ENCODE results near the gene TGM3. TPM values are rescaled to one million over a fixed set of nuclear protein-coding genes. Genes with fewer than 3 reads are reported as not detected.

Gene TGM3
- polyA plus RNA-seq, 4 donors: 0.54 to 0.98 (median 0.88) TPM

DNA sequence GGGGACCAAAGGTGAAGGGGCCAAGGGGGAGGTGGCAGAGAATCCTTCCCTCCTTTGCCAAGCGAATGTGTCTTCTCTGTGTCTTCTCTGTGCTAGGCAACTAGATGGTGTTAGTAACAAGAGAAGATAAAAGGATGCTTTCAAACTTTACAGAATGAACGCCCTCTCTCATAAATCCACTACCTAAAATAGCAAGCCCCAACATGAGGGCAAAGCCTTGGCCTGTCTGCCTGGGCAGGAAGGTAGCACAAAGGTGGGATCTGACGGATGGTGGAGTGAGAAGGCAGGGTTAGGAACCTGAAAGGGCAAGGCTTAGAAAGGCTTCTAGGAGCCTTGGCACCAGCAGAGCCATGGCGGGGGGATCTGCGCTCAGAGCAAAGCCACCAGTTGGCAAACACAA lies 13.6 kb upstream of the TGM3 start:
- no peak for DNase-seq (ENCODE audit: low read depth in 4 of 4, low spot score in 2 of 4)

GRCh38 chr20:2283706-2284423 lies 11.9 kb upstream of the TGM3 start:
- no peak for DNase-seq (ENCODE audit: low read depth in 4 of 4, low spot score in 2 of 4)

DNA sequence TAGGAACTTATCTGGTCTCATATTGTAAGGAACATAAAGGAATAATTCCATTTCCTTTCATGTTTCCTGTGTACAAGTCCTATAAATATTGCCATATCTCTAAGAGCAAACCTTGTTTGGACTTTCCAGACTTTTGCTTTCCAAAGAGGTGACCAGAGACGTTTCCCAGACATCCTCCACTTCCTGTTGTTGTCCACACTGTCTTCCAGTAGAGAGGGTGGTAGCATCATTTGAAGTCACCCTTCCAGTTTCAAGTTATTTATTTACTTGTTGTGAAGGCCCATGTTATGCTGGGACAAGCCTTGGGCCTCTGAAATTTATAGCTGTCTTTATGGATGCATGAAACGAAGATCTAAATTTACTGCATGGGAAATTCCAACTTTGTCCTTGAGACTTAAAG lies 10.6 kb upstream of the TGM3 start:
- DNase-seq (ENCODE audit: low read depth in 4 of 4, low spot score in 2 of 4): no peak

DNA sequence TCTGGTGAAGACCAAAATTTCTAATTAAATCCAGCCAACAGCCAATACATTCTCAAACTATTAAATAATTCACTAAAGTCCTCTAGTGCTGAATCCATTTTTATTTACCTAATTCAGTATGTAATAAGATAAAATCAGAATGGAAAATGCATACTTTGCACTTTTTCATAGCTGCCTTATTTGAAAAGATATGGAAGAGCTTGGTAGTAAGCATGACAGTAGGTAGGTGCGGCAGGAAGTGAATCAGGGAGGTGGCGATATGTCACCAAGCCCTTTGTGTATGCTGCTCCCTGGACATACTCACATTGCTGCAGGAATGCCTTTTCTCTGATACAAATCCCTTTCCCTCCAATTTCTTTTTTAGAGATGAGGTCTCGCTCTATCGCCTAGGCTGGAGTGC lies 10.2 kb upstream of the TGM3 start:
- no peak for DNase-seq (ENCODE audit: low read depth in 4 of 4, low spot score in 2 of 4)

DNA sequence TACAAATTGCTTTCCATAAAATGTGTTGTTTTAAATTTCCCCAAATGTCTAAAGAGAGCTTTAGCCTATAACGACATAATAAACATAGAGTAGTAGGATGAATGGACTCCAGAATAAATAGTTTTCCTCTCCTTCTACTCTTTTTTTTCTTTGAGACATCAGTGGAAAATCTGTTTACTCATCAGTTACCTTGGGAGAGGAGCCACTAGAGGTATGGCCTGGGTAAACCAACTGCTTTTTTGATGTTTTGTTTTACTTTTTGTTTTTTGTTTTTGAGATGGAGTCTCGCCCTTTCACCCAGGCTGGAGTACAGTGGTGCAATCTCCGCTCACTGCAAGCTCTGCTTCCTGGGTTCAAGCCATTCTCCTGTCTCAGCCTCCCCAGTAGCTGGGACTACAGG lies 8.3 kb upstream of the TGM3 start:
- DNase-seq (ENCODE audit: low read depth in 4 of 4, low spot score in 2 of 4): no peak

DNA sequence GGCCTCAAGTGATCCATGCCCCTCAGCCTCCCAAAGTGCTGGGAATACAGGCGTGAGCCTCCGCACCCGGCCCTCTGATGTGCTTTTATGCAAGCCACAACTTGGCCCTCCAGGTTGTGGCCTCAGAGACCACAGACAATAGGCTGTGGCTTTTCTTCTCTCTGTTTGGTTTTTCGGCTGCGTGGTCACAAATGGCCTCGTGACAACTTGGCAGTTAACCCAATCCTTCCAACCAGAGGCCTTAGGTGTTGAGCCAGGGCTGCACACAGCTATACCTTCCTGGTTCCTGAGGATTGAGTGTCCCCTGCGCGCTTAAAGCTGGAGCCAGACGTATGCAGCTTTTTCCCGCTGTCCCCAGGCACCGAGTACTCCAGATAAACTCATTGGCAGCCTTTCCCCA lies 6.3 kb upstream of the TGM3 start:
- DNase-seq (ENCODE audit: low read depth in 4 of 4, low spot score in 2 of 4): no peak

- no peak for DNase-seq (ENCODE audit: low read depth in 4 of 4, low spot score in 2 of 4)
Measured at GRCh38 chr20:2290486-2290885, 5.3 kb upstream of the TGM3 start.

DNA sequence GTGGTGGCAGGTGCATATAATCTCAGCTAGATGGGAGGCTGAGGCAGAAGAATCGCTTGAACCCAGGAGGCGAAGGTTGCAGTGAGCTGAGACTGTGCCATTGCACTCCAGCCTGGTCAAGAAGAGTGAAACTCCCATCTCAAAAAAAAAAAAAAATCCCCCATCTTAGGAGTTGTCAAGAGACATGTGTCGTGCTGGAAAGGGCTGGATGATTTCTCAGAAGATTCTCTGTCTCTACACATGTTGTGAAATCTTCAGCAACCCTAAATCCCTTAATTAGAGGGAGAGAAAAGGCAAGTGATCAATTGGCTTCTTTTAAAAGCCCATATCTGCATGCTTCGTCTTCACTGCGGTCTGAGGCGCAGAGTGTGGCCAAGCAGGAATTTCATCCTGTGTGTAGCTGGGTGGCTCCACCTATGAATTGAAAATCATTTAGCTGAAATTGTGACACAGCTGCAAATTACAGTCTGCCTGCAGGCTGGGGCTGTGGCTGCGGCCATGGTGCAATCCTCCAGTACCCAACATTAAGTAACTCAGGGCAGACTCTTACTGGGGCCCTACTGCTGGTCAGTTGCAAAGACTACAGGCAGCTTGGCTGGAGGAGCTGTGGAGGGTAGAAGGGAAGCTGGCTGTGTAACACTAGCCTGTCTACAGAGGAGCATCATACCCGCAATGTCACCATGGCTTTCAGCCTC lies 3.2 kb upstream of the TGM3 start:
- DNase-seq (ENCODE audit: low read depth in 4 of 4, low spot score in 2 of 4): no peak

DNA sequence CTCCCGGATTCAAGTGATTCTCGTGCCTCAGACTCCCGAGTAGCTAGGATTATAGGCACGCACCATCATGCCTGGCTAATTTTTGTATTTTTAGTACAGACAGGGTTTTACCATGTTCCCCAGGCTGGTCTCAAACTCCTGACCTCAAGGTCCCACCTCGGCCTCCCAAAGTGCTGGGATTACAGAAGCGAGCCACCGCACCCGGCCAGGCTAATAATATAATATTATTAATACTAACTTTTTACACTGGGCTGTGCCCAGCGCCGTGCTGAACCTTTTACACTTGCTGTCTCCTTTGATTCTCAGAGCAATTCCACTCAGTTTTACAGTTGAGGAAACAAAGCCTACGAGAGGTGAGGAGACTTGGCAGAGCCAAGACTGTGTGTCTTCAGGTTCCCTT lies 2.3 kb upstream of the TGM3 start:
- no peak for DNase-seq (ENCODE audit: low read depth in 4 of 4, low spot score in 2 of 4)

DNA sequence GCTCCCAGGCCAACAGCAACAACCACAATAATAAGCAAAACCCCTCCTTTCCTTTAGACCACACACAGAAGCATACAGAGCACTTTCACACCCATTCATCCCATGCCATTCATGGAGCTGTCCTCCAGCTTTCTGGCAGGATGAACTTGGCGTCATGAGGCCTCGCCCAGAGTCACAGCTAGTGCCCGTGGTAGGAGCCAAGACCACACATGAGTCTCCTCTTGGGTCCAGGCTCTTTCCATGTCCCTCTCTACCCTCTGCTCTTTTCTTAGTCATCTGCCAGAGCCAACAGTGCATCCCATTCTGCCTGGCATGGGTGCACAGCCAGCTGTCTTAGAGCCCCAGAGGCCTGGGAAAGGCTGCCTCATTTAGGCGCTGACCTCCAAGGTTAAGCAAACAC lies 1.8 kb upstream of the TGM3 start:
- DNase-seq (ENCODE audit: low read depth in 4 of 4, low spot score in 2 of 4): no peak

- no peak for DNase-seq (ENCODE audit: low read depth in 4 of 4, low spot score in 2 of 4)
Measured at GRCh38 chr20:2295286-2295685, 515 bp upstream of the TGM3 start.

DNA sequence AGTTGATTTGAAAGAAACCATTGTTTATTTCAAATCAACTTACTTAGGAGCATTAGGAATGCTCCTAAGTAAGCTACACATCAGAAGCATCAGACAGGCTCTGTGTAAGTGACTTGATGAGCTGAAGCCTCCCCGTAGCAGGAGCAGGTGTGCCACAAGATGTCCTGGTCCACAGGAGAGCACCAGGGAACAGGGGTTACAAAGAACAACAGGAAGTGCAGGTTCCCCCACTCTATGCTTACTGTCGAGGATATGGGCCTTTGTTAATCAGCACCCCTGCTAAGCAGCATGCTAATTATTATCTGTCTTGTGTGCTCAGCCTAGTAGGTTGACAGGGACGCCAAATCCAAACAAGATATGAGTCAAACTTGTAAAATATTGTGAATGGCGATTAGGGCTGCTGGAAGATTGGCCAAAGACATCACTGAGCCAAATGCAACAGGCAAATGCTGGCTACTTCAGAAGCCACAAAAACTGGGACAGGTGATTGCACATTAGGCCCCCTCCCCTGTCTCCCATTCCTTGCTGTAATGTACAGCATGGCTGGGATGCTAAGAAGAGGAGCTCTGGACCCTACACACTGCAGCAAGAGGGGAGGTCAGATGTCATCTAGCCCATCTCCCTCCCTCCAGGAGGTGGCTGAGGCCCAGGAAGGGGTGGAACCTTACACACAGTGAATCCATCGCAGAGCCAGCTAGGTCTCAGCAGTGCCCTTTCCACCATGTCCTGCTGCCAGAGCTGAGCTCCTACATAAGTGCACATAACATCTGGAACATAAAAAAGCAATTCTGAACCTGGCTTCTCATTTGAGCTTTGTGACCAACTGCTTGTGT lies 939 bp downstream of the TGM3 start:
- no peak for DNase-seq (ENCODE audit: low read depth in 4 of 4, low spot score in 2 of 4)

GRCh38 chr20:2297357-2297728 lies 1.5 kb downstream of the TGM3 start:
- DNase-seq (ENCODE audit: low read depth in 4 of 4, low spot score in 2 of 4): no peak

DNA sequence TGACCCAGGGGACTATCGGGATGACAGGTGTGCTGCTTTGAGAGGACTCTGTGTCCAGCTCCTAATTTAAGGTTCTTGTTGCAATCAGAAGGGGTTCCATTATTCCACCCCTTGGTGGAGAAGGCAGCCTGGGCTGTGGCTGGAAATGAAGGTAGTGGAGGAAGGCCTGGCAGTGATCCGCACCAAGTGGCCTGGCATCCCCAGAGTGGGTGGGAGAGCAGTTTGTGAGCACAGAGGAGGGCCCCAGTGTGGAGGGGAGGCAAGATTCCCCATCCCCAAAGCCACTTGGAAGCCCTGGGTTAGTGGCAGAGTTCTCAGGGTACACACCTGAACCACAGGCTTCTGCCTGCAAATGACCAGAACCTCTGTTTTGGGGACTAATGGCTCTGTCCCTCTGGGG lies 2.3 kb downstream of the TGM3 start:
- DNase-seq (ENCODE audit: low read depth in 4 of 4, low spot score in 2 of 4): no peak

- DNase-seq (ENCODE audit: low read depth in 4 of 4, low spot score in 2 of 4): no peak
Measured at GRCh38 chr20:2298701-2299100, 2.9 kb downstream of the TGM3 start.

- DNase-seq (ENCODE audit: low read depth in 4 of 4, low spot score in 2 of 4): no peak
Measured at GRCh38 chr20:2299301-2299700, 3.5 kb downstream of the TGM3 start.

DNA sequence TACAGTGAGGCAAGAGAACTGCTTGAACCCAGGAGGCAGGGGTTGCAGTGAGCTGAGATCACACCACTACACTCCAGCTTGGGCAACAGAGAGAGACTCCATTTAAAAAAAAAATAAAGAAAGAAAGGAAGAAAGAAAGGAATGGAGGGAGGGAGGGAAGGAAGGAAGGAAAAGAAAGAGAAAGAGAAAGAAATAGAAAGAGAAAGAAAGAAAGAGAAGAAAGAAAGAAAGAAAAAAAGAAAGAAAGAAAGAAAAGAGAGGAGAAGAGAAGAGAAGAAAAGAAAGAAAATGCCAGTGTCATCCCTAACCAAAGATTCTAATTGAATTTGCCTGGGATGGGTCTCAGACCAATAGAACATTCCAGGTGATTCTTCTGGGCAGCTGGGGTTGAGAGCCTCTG lies 4.2 kb downstream of the TGM3 start:
- DNase-seq (ENCODE audit: low read depth in 4 of 4, low spot score in 2 of 4): no peak

- no peak for DNase-seq (ENCODE audit: low read depth in 4 of 4, low spot score in 2 of 4)
Measured at GRCh38 chr20:2300420-2300819, 4.6 kb downstream of the TGM3 start.

GRCh38 chr20:2301164-2301622 lies 5.4 kb downstream of the TGM3 start:
- no peak for DNase-seq (ENCODE audit: low read depth in 4 of 4, low spot score in 2 of 4)

DNA sequence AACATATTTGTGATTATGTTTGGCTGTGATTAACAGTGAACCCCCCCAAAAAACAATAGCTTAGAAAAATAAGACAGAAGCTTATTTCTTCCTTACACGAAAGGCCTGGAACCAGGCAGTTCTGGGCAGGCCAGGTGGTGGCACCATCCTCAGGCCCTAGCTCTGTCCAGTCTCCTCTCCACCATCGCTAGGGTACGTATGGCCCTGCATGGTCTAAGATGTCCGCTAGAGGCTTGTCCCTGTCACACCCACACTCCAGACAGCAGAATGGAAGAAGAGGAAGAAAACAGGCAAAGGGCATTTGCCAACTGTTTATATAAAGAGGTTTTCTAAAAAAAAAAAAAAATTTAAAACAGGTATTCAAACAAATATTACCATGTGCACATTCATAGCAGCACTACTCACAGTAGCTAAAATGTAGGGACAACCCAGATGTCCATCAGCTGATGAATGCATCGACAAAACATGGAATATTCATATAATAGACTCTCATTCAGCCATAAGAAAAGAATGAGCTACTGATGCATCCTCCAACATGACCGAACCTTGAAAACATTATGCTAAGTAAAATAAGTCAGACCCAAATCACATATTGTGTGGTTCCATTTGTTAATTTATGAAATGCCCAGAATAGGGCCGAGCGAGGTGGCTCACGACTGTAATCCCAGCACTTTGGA lies 6.7 kb downstream of the TGM3 start:
- DNase-seq (ENCODE audit: low read depth in 4 of 4, low spot score in 2 of 4): no peak

- DNase-seq (ENCODE audit: low read depth in 4 of 4, low spot score in 2 of 4): no peak
Measured at GRCh38 chr20:2303673-2304072, 7.9 kb downstream of the TGM3 start.

Measured in left renal cortex interstitium (tissue), 4 donors.